Stimulated activated naive CD4-positive, alpha-beta T cell (primary cell): ENCODE data around the gene RIPOR1.

Experiments
- DNase-seq, 6 experiments: peaks; one replicate each; lab custom pipeline; 2025; lab: John Stamatoyannopoulos, UW

RIPOR1 gene

GRCh38 chr16:67539691-67540635 lies 11.3 kb downstream of the RIPOR1 start:
- no peak for DNase-seq

DNA sequence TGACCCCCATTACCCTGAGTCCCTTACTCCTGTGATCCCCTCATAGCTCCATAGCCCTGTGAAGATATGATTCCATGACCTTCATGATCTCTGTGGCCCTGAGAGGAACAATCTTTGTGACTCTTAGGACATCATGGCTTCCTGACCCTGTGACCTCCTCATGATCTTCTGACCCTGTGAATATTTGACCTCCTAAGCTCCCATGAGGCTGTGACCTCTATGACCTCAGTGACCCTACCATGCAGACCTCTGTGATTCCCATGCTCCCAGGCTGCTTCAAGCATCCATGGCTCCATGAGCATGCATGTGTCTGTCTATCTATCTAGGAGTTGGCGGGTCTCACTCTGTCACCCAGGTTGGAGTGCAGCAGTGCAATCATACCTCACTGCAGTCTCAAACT lies 12.1 kb downstream of the RIPOR1 start:
- DNase-seq = no peak

DNA sequence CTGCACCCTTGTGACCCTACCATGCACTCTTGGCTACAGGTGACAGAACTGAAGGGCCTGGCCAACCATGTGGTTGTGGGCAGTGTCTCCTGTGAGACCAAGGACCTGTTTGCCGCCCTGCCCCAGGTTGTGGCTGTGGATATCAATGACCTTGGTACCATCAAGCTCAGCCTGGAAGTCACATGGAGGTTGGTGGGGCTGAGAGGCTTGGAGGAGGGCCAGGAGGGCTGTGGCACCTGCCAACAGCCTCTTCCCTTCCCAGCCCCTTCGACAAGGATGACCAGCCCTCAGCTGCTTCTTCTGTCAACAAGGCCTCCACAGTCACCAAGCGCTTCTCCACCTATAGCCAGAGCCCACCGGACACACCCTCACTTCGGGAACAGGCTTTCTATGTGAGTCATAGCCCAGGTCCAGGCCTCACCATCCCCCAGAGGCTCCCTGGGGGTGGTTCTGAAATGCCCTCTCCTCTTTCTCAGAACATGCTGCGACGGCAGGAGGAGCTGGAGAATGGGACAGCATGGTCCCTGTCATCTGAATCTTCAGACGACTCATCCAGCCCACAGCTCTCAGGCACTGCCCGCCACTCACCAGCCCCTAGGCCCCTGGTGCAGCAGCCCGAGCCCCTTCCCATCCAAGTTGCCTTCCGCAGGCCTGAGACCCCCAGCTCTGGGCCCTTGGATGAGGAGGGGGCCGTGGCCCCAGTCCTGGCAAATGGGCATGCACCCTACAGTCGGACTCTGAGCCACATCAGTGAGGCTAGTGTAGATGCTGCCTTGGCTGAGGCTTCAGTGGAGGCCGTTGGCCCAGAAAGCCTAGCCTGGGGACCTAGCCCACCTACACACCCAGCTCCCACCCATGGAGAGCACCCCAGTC lies 13.0 kb downstream of the RIPOR1 start:
- DNase-seq = no peak

- peak; percentile 39 to 68 (median 60) for DNase-seq
These were observed 13.8 kb downstream of the RIPOR1 start for GRCh38 chr16:67542464-67542863.

- no peak for DNase-seq
These were observed 14.4 kb downstream of the RIPOR1 start for GRCh38 chr16:67543036-67543435.

DNA sequence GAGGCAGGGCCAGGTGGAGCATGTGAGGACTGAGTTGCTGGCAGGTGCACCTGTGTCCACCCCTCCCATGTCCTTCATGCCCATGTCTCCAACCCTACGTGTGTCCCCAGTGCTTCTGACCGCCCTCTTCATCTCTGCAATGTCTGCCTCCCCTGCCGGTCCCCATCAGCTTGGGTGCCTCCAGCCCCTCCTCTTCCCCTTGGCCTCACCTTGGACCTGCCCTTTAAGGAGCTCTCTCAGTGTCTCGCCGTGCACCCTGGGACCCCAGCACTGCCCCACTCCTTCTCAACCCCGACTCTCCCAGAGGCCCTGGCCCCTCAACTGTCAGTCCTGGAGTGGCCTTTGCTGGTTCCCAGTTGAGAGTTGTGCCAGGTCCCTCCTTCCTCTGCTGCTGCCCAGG lies 15.0 kb downstream of the RIPOR1 start:
- DNase-seq = no peak

DNA sequence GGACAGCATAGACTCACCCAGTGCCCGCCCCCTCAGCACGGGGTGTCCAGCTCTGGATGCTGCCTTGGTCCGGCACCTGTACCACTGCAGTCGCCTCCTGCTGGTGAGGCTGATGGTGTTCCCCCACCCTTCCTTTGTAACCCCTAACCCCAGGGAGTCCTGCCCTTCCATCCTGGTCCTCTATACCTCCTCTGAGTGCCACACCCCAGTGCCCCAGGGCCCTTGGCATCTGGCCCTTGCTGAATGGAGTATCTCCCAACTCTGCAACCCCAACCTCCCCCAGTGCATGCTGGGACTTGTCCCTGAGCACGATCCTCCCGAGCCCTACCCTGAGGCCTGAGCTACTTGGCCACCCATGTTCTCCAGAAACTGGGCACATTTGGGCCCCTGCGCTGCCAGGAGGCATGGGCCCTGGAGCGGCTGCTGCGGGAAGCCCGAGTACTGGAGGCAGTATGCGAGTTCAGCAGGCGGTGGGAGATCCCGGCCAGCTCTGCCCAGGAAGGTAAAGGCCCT lies 15.8 kb downstream of the RIPOR1 start:
- DNase-seq = no peak

- no peak for DNase-seq
These were observed 16.4 kb downstream of the RIPOR1 start for GRCh38 chr16:67544844-67545664.

DNA sequence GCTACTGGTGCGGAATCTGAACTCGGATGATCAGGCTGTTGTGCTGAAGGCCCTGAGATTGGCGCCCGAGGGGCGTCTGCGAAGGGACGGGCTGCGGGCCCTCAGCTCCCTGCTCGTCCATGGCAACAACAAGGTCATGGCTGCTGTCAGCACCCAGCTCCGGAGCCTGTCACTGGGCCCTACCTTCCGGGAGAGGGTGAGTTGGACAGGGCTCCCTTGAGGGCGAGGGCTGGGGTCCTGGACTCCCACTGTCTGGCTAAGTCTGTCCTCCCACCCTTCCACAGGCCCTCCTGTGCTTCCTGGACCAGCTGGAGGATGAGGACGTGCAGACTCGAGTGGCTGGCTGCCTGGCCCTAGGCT lies 17.0 kb downstream of the RIPOR1 start:
- DNase-seq = no peak

DNA sequence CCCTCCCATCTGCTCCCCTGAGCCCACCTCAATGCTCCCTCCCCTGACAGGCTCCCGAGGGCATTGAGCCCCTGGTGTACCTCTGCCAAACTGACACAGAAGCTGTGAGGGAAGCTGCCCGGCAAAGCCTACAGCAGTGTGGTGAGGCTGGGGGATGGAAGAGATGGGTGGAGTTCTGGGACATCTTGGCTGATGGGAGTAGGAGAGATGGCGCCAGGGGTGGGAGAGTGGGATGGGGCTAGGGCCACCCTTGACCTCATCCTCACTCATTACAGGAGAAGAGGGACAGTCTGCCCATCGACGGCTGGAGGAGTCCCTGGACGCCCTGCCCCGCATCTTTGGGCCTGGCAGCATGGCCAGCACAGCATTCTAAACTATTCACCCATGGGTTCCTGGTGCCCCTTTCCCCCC lies 17.5 kb downstream of the RIPOR1 start:
- DNase-seq = no peak

- peak; percentile 33 to 78 (median 68) for DNase-seq
These were observed 18.3 kb downstream of the RIPOR1 start for GRCh38 chr16:67546761-67547422.

- DNase-seq = peak; percentile 38 to 67 (median 61)
These were observed 19.0 kb downstream of the RIPOR1 start for GRCh38 chr16:67547423-67548264.

- no peak for DNase-seq
These were observed 19.9 kb downstream of the RIPOR1 start for GRCh38 chr16:67548265-67549126.

DNA sequence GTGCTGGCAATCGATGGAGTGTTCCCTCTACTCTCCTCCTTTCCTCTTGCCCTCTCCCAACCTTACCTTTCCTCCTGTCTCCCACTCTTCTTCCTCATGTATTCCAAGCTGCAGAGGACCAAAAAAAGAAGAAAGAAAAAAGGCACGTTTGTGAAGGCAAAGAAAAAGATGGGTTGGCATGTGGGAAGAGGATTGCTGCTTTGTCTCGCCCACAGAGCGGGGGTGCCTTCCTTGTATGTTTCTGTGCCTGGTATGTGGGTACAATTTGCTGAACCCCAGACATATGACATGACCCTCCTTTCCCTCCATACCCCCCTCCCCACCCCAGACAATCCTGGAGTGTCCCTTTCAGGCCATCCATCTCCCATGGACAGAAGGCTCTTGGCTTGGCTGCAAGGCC lies 20.6 kb downstream of the RIPOR1 start:
- DNase-seq = no peak

- DNase-seq = no peak
These were observed 21.3 kb downstream of the RIPOR1 start for GRCh38 chr16:67549936-67550335.

DNA sequence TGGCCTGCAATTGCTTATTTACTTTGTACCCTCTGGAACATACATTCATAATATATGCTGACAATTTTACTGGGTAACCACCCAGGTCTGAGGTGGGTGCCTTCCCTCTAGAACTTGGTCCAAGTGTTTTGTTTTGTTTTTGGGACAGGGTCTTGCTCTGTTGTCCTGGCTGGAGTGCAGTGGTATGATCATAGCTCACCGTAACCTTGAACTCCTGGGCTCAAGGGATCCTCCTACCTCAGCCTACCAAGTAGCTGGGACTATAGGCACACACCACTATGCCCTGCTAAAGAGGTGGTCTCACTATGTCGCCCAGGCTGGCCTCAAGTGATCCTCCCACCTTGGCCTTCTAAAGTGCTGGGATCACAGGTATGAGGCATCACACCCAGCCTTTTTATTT lies 22.5 kb downstream of the RIPOR1 start:
- no peak for DNase-seq

- no peak for DNase-seq
These were observed 23.3 kb downstream of the RIPOR1 start for GRCh38 chr16:67551972-67552371.

DNA sequence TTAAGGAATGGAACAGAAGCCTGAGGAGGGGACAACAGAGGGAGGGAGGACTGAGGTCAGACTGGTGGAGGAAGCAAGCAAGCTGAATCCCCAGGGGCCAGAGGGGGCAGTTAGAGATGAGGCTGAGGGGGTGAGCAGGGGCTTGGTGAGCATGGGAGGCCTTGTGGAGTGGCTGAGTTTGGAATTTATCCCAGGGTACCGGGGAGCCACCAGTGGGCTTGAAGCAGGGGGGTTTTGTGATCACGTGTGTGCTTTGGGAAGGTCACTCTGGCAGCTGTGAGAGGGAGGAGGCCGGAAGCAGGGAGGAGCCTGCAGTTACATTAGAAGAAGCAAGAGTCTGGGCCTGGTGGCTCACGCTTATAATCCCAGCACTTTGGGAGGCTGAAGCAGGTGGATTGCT lies 23.8 kb downstream of the RIPOR1 start:
- no peak for DNase-seq

DNA sequence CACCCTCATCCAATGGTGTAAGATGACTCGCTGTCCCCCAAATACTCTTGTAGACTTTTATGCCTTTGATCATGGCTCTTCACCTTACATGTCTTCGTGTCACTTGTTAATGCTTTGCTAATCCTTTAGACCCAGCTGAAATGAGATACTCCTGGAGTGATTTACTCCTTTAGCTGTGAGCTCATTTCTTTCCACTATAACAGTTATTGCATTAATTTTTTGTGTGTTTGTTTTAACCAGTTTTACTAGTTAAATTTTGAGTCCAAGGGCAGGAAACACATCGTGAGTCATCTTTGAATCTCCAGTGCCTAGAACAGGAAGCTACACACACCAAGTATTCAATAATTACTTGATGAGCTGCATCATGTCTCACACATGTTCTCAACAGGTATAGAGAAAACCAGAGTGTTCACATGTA lies 27.2 kb downstream of the RIPOR1 start:
- DNase-seq = peak in 3 of 6 experiments; percentile 39 to 66 (median 58)
